ENCODE measurements around the gene CYP2C9.
"Not testable (repeated sequence)": the region's sequence is repeated elsewhere in the genome, so short reads cannot be mapped to it uniquely, and the experiment has no call there.

Gene CYP2C9

DNA sequence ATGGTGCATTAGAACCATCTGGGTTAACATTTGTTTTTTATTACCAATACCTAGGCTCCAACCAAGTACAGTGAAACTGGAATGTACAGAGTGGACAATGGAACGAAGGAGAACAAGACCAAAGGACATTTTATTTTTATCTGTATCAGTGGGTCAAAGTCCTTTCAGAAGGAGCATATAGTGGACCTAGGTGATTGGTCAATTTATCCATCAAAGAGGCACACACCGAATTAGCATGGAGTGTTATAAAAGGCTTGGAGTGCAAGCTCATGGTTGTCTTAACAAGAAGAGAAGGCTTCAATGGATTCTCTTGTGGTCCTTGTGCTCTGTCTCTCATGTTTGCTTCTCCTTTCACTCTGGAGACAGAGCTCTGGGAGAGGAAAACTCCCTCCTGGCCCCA is at the start of gene CYP2C9:
CYP2C9 (plus strand) TSS at position 276 of the 400 bp plus-strand sequence; CDS start at position 301, 25 bp downstream.
- DNase-seq (ENCODE audit: extremely low read depth in 1 of 2, low read depth in 1 of 2) = no peak

DNA sequence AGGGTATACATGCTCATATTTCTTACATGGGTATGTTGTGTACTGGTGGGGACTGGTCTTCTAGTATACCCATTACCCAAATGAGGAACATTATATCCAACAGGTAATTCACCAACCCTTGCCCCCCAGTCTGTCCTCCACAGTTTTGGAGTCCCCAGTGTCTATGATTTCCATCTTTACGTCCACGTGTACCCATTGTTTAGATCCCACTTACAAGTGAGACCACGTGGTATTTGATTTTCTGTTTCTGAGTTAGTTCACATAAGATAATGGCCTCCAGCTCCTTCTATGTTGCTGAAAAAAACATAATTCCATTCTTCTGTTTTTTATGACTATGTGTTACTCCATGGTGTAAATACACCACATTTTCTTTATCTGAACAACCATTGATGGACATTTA is 49.3 kb upstream of the CYP2C9 start:
- no peak for DNase-seq (ENCODE audit: extremely low read depth in 1 of 2, low read depth in 1 of 2)

DNA sequence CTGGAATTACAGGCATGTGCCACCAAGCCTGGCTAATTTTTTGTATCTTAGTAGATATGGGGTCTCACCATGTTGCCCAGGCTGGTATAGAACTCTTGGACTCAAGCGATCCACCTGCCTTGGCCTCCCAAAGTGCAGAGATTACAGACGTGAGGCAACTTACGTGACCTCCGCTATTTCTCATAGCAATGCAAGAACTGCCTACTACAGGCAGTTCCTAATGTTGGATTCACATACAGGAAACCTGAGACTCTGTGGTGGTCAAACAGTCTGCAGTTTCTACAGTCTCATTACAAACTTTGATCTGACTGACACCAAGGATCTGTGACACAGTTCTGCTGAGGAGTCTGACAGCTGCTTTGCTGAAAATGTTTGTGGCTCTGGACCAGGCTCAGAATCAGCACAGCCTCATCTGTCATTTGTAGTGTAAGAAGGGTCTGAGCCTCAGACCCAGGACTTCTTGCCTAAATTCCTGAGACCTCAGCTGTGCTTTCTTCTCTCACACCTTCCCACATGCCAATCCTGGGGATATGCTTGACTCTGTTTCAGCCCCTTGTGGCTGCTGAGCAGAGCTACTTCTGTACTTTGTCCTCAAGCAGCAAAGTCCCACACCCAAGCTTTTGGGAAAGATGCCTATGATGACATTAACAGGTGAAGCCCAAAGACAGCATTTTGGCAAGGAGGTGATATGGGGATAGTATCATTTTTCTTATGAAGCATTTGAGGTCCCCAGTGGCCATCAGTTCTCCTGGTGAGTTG is 48.0 kb upstream of the CYP2C9 start:
- no peak for DNase-seq (ENCODE audit: extremely low read depth in 1 of 2, low read depth in 1 of 2)

DNA sequence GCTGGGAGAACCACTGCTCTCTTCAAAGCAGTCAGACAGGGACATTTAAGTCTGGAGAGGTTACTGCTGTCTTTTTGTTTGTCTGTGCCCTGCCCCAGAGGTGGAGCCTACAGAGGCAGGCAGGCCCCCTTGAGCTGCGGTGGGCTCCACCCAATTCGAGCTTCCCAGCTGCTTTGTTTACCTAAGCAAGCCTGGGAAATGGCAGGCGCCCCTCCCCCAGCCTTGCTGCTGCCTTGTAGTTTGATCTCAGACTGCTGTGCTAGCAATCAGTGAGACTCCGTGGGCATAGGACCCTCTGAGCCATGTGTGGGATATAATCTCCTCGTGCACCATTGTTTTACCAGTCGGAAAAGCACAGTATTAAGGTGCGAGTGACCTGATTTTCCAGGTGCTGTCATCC is 40.0 kb upstream of the CYP2C9 start:
- not testable (repeated sequence) for DNase-seq (ENCODE audit: extremely low read depth in 1 of 2, low read depth in 1 of 2)

DNA sequence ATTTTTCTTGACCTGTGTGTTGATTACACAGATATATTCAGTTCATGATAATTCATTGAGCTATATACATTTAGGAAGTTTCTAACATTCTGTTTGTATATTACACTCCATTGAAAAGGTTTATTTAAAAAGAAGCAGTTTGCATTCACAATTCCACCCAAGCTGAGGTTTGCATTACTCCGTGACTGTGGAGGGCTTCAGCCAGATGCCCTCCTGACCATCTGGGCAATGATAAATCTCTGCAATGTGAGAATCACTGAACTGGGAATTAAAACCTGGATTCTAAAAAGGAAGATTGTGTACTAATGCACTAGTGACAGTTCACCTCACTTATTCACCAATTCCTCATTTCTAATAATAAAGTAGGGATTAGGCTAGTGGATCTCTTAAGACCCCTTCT is 36.4 kb upstream of the CYP2C9 start:
- DNase-seq (ENCODE audit: extremely low read depth in 1 of 2, low read depth in 1 of 2) = no peak

DNA sequence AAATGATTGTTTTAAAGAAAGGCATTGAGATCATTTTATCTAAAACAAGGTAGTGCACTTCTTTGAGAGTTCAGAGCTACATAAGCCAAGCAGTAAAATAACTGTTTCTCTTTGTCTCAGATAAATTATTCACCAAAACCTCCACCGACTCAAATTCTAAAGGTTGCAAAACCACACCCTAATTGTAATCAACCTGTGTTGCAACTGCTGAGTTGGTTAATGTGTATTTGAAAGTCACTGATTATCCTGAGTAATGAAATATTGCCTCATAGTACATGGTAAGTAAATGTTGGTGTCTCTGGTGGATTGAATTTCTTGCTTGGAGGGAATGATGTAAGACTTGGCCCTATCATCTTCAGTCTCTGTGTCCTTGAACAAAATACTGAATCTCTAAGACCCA is 35.9 kb upstream of the CYP2C9 start:
- DNase-seq (ENCODE audit: extremely low read depth in 1 of 2, low read depth in 1 of 2) = no peak

DNA sequence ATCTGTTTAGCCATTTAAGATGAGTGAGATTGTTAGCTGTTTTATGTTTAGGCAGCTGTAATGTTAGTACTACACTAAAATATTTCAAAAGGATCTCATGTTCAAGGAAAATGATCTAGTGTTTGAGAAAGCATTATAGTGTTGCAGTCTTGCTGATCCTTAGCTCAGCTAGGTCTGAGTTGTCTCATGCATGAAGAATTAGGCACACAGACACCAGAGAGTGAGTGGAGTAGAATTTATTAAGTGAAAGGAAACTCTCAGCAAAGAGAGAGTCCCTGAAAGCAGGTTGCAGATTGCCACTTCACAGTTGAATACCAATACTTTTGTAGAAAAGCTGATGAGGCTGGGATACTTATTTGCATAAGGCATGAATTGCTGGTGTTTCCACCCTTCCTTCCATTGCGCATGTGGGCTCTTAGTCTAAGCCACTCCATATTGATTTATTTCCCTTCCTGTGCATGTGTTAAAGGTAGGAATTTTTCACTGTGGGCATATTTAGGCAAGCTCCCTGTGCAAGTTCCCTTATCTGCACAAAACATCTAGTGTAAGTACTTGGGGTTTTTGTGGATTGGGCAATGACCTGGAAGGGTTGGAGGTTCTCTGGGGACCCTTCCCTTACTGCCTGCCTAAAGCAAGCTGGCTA is 33.8 kb upstream of the CYP2C9 start:
- not testable (repeated sequence) for DNase-seq (ENCODE audit: extremely low read depth in 1 of 2, low read depth in 1 of 2)

DNA sequence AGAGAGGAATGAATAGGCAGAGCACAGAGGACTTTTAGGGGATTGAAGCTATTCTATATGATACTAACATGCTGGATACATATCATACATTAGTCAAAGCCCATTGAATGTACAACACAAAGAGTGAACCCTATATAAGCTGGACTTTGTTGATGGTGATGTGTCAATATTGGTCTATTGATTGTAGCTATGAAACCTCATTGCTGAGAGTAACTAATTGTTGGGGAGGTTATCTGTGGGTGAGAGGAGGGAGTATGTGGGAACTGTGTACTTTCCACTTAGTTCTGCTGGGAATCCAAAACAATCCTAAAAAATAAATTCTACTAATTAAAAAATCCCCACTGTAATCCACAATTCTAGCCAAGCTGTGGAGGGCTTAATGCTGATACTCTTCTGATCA is 22.0 kb upstream of the CYP2C9 start:
- no peak for DNase-seq (ENCODE audit: extremely low read depth in 1 of 2, low read depth in 1 of 2)

DNA sequence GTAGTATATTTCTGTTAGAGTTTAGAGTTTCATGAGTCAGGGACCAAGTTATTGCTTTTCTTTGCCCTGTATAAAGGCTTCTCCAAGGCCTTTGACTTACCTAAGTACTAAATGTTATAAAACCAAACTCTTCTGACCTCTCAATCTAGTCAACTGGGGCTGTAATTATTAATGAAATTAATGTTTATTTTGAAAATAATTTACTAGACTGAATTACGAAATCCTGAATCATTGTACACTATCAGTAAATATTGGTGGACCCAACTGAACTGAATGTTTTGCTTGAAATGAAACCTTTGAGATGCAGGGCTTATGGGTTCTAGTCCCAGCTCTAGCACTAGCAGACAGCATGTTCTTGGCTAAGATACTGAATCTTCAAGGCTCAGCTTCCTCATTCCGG is 1.7 kb upstream of the CYP2C9 start:
- DNase-seq (ENCODE audit: extremely low read depth in 1 of 2, low read depth in 1 of 2) = no peak

DNA sequence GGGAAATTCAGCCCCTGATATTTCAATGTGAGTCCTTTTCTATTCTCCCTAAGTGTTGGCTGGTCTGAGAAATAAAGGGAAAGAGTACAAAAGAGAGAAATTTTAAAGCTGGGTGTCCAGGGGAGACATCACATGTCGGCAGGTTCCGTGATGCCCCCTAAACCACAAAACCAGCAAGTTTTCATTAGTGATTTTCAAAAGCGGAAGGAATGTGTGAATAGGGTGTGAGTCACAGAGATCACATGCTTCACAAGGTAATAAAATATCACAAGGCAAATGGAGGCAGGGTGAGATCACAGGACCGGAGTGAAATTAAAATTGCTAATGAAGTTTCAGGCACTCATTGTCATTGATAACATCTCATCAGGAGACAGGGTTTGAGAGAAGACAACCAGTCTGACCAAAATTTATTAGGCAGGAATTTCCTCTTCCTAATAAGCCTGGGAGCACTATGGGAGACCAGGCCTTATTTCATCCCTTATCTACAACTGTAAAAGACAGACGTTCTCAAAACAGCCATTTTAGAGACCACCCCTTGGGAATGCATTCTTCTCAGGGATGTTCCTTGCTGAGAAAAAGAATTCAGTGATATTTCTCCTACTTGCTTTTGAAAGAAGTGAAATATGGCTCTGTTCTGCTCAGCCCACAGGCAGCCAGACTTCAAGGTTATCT is 5.1 kb downstream of the CYP2C9 start:
- not testable (repeated sequence) for DNase-seq (ENCODE audit: extremely low read depth in 1 of 2, low read depth in 1 of 2)

DNA sequence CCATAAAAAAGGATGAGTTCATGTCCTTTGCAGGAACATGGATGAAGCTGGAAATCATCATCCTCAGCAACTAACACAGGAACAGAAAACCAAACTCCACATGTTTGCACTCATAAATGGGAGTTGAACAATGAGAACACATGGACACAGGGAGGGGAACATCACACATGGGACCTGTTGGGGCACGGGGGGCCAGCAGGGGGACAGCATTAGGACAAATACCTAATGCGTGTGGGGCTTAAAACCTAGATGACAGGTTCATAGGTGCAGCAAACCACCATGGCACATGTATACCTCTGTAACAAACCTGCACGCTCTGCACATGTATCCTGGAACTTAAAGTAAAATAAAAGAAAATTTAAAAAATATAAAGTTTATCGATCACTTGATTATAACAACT is 7.7 kb downstream of the CYP2C9 start:
- not testable (repeated sequence) for DNase-seq (ENCODE audit: extremely low read depth in 1 of 2, low read depth in 1 of 2)

DNA sequence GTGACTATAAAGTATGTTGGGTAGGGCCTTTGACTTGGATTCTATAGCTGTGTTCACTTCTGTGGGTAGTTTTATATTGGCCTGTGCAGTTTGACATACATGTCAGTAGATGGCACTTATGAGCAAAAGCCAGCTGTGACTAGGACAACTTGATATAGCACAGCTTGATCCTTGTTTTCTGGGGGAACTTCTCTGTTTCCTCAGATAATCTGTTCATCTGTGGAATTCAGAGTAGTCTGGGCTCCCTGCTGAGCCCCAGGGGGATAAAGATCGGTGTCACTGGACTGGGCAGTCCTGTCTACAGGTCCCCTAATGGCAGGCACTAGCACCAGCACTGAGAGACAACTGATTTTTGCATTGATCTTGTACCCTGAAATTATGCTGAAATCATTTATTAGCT is 25.4 kb downstream of the CYP2C9 start:
- DNase-seq (ENCODE audit: extremely low read depth in 1 of 2, low read depth in 1 of 2) = no peak

DNA sequence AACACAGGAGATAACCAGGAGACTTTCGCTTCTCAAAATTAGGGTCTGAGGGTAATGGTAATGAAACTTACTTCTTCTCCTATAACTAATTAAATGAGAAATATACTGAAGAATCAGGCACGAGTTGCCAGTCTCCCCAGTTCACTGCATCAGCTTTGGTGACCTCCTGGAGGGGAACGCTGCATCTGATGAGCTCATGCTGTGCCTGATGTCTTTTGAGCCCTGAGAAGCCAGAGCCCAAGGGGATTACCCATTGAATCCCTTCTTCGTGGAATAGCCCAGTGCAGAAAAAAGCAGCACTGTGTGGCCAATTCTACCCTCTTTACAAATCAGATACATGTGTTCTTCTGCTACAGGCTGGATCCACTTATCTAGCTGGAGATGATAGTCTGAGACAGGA is 45.1 kb downstream of the CYP2C9 start:
- DNase-seq (ENCODE audit: extremely low read depth in 1 of 2, low read depth in 1 of 2) = no peak

DNA sequence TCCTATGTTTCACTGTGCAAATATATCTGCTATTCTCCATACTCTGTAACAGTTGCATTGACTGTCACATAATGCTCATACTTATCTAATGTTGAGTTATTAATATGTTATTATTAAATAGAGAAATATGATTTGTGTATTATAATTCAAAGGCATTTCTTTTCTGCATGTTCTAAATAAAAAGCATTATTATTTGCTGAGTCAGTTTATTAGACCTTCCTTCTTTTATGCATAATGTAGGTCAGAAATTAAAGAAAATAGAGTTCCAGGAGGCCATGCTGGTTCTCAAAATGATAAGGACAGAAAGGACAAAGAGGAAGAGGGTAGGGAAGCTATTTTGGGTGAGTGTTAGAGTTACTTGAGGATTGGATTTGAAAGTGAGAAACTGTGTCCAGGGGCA is 50.7 kb downstream of the CYP2C9 start:
- DNase-seq (ENCODE audit: extremely low read depth in 1 of 2, low read depth in 1 of 2) = no peak

DNA sequence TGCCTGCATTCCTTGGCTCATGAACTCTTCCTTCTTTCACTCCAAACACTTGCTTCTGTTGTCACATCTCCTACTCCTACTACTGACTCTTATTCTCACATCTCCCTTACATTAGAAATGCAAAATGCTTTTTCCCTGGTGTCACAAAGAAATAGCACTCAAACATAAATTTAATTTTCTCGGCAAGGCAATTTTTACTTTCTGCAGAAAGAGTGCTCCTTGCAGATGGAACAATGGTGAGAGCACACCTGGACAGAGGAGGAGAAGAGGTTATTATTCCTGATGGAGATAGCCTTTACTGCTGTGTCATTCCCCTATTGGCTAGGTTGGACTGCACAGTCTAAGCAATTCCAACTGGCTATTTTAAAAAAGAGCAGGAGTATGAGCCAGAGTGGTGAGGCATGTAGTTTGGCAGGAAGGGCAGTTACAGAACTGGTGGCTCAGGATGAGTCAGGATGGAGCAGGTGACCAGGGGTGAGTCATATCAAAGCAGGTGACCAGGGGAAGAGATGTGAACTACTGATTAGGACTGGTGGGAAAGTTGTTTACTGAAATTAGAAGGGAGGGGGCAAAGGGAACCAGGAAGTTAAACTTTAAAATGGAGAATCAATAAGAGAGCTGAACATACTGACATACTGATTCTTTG is 52.9 kb downstream of the CYP2C9 start:
- no peak for DNase-seq (ENCODE audit: extremely low read depth in 1 of 2, low read depth in 1 of 2)

DNA sequence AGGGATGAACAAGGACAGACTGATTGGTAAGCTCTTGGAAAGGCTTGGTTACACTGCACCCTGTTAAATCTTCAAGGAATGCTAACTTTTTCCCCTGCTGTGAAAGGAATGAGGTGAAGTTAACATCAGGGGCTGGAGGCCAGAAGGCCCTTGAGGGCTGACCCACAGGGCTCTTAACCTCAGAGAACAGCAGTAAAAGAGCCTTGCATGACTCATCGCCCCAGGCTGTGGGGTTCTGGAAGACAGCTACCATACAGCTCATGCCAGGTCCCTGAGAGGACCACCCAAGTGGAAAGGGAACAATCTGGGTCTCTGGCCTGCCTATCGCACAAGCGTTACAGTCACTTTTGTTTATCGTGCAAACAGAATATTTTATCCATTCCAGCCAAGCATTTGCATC is 54.4 kb downstream of the CYP2C9 start:
- DNase-seq (ENCODE audit: extremely low read depth in 1 of 2, low read depth in 1 of 2) = no peak

DNA sequence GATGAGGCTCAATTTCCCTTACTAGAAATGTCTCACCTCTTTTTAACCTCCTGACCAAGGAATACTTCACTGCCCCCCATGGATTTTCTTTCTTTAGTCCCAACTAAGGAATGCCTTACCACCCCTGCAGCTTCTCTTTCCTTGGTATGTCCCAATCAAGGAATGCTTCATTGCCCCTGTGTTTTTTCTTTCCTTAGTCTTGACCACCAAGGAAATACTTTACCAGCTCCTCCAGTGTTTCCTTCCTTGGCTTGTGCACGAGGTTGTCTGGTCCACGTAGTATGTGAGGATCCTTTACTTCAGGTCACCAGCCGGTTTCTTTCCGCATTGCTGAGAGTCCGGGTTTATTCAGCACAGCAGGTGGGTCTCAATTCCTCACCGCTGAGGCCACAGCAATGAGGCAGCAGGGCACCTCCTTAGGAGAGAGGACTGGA is 59.3 kb downstream of the CYP2C9 start:
- no peak for DNase-seq (ENCODE audit: extremely low read depth in 1 of 2, low read depth in 1 of 2)

DNA sequence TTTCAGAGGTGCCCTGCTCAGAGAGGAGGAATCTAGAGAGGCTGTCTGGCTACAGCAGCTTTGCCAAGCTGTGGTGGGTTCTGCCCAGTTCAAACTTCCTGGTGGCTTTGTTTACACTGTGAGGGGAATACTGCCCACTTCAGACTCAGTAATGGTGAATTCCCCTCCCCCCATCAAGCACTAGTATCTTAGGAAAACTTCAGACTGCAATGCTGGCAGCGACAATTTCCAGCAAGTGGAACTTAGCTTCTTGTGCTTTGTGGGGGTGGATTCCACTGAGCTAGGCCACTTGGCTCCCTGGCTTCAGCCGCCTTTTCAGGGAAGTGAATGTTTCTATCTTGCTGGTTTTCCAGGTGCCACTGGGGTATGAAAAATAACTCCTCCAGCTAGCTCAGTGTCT is 88.0 kb downstream of the CYP2C9 start:
- no peak for DNase-seq (ENCODE audit: extremely low read depth in 1 of 2, low read depth in 1 of 2)

DNA sequence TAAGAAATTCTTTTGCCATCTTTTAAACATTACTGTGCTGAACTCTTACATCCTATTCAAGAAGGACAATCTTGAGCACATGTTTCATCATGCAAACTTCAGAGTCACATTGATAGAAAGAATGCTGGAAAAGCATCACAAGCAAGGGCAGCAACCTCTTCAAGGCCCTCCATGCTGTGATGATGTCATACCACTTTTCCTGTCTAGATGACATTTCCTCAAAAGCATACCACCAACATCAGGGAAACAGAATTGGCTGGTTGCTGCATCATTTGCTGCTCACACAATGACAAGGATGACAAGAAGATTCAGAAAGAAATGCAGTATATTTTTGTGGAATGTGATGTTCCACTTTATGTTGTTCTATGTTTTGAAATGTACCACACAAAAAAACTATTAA is 93.2 kb downstream of the CYP2C9 start:
- no peak for DNase-seq (ENCODE audit: extremely low read depth in 1 of 2, low read depth in 1 of 2)

DNA sequence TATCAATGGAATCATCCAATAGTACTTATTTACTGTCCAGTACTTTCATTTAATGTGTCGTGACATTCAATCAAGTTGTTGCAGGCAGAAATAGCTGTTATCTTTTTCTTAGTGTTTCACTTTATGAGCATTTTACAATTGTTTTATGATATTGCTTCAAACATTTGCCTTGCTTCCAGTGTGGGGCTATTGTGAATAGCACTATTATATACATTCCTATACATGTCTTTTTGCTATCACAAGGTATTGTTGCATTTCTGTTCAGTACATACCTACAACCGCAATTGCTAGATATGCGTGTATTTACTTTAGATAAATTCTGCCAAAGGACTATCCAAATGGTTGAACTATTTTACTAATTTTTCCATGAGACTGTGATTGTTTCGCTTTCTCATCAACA is 95.9 kb downstream of the CYP2C9 start:
- no peak for DNase-seq (ENCODE audit: extremely low read depth in 1 of 2, low read depth in 1 of 2)
